GM23248 (cell line): ENCODE measurements around the gene LRP1-AS.

ENCODE experiments used
- EZH2 ChIP-seq: fragments of 200-600 bp; sonication (generic); IDR thresholded peaks from 2 replicates; pipeline ENCODE4 v1.6.1; 2018; ENCODE audit warnings: antibody characterized with exemption, mild to moderate bottlenecking; ENCODE audit not compliant: insufficient read depth, poor library complexity, severe bottlenecking
- EZH2phosphoT487 ChIP-seq: fragments of 200-600 bp; sonication (generic); IDR thresholded peaks from 2 replicates; pipeline ENCODE4 v1.6.1; 2018; ENCODE audit warnings: antibody characterized with exemption, moderate library complexity, mild to moderate bottlenecking, low read depth; ENCODE audit not compliant: insufficient read depth

DNA sequence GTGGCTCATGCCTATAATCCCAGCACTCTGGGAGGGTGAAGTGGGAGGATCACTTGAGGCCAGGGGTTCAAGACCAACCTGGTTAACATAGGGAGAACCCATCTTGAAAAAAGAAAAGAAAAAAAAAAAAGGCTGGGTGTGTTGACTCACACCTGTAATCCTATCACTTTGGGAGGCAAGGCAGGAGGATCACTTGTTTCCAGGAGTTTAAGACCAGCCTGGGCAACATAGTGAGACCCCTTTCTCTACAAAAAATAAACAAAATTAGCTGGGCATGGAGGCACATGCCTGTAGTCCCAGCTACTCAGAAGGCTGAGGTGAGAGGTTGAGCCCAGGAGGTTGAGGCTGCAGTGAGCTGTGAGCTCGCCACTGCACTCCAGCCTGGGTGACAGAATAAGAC, 23.0 kb upstream of the LRP1-AS start:
- TF ChIP-seq EZH2: no peak
- no peak for TF ChIP-seq EZH2phosphoT487
